T-cell (primary cell): Measurements from ENCODE around the gene RFX3. TPM values are rescaled to one million over a fixed set of nuclear protein-coding genes. Genes with fewer than 3 reads are reported as not detected.

Experiments
- ATAC-seq, 4 experiments: fragments of 200-7000 bp in 3 of 4; fragments of 150-1000 bp in 1 of 4; cut with Tn5 transposase; replicated peaks in 1 of 4; 1 replicate in 3 of 4; 2 replicates in 1 of 4; pipeline ENCODE4 v1.10.0; 2021; ENCODE audit warnings: moderate library complexity in 3 of 4, mild to moderate bottlenecking in 2 of 4, moderate number of reproducible peaks in 1 of 4
- CTCF ChIA-PET, 2 donors: fragments of 300-600 bp; sonication (Branson Sonifier 250); formaldehyde crosslinking; loops; one replicate each; lab custom pipeline; 2022; ENCODE audit warnings: antibody characterized with exemption in 2 of 2; lab: Charles Lee
- POLR2A ChIA-PET, 2 donors: fragments of 300-600 bp; sonication (Branson Sonifier 250); formaldehyde crosslinking; loops; one replicate each; lab custom pipeline; 2022; ENCODE audit warnings: antibody characterized with exemption in 2 of 2; lab: Charles Lee
- DNase-seq, 35 experiments: peaks; one replicate each; pipeline versions ENCODE4 v3.0.0 to v3.0.0-alpha.2; 2013 to 2023
- H3K27ac ChIP-seq: one replicate; pipeline ENCODE4 v1.5.1; 2013; ENCODE audit warnings: low read length
- H3K27me3 ChIP-seq, 2 experiments: replicated peaks in 1 of 2; 1 replicate in 1 of 2; 2 replicates in 1 of 2; pipeline versions ENCODE4 v1.6.1 to v1.7.0; 2013; ENCODE audit warnings: low read length in 1 of 2, mixed read lengths in 1 of 2; ENCODE audit not compliant: control insufficient read depth in 2 of 2, insufficient read depth in 2 of 2; ENCODE audit errors: extremely low read depth in 1 of 2
- H3K36me3 ChIP-seq, 2 donors: 1 replicate in 1 of 2; 2 replicates in 1 of 2; pipeline versions ENCODE4 v1.6.1 to v1.7.0; 2013; ENCODE audit warnings: low read length in 1 of 2; ENCODE audit not compliant: control insufficient read depth in 2 of 2, insufficient read depth in 1 of 2; ENCODE audit errors: extremely low read depth in 1 of 2
- H3K4me1 ChIP-seq, 2 experiments: 1 replicate in 1 of 2; 2 replicates in 1 of 2; pipeline versions ENCODE4 v1.6.1 to v1.7.0; 2013; ENCODE audit warnings: low read length in 2 of 2, mixed read lengths in 1 of 2; ENCODE audit not compliant: insufficient read depth in 2 of 2, control insufficient read depth in 1 of 2; ENCODE audit errors: extremely low read depth in 1 of 2
- H3K4me3 ChIP-seq, 2 donors: 1 replicate in 1 of 2; 2 replicates in 1 of 2; pipeline versions ENCODE4 v1.5.1 to v1.7.0; 2013; ENCODE audit warnings: mild to moderate bottlenecking in 2 of 2, low read length in 1 of 2, moderate library complexity in 1 of 2; ENCODE audit not compliant: control insufficient read depth in 1 of 2; ENCODE audit errors: extremely low read depth in 1 of 2
- H3K9me3 ChIP-seq: 2 replicates; pipeline ENCODE4 v1.7.0; 2013
- H3K27ac Mint-ChIP-seq, 2 donors: one replicate each; pipeline ENCODE4 v1.8.0; 2020 to 2021; ENCODE audit warnings: mild to moderate bottlenecking in 2 of 2, mixed read lengths in 2 of 2
- H3K27me3 Mint-ChIP-seq, 2 donors: one replicate each; pipeline ENCODE4 v1.8.0; 2021 to 2022; ENCODE audit warnings: mixed read lengths in 2 of 2
- H3K36me3 Mint-ChIP-seq: one replicate; pipeline ENCODE4 v1.8.0; 2021; ENCODE audit warnings: mixed read lengths
- H3K4me1 Mint-ChIP-seq, 3 donors: one replicate each; pipeline ENCODE4 v1.8.0; 2020 to 2022; ENCODE audit warnings: mixed read lengths in 3 of 3, mild to moderate bottlenecking in 1 of 3
- H3K4me3 Mint-ChIP-seq, 3 donors: one replicate each; pipeline ENCODE4 v1.8.0; 2020 to 2022; ENCODE audit warnings: mild to moderate bottlenecking in 3 of 3, mixed read lengths in 3 of 3, moderate library complexity in 3 of 3
- H3K9me3 Mint-ChIP-seq, 3 donors: one replicate each; pipeline ENCODE4 v1.8.0; 2020 to 2022; ENCODE audit warnings: mixed read lengths in 3 of 3
- WGBS: methylation state at CpG from one replicate; pipeline ENCODE4 v1.1.5; 2013; ENCODE audit warnings: missing lambda C conversion rate; ENCODE audit not compliant: insufficient coverage; 5-methylcytosine and 5-hydroxymethylcytosine counted together
- total RNA-seq, 35 experiments: library from RNA in 6 of 35; stranded (reverse) in 6 of 35; fragments of 120-200 nt in 1 of 35; gene quantifications; one replicate each; pipeline versions ENCODE4 v1.2.1 to v1.2.4 and lab custom pipeline; 2013 to 2026

RFX3 gene
- total RNA-seq, 5 donors from 2014 or later (not counting 1 experiment from before 2014, with no cell fraction given) = 16.3 to 32.2 (median 20.5) TPM

- no peak overlapping the region for H3K27ac ChIP-seq
- Mint-ChIP-seq H3K27ac (no peak overlapping the region), H3K4me3 (no peak overlapping the region), H3K27me3 (no peaks in the 10 kb centered on the region), H3K36me3 (peaks cover 54% of the 10 kb centered on the region), H3K4me1 (no peaks in the 10 kb centered on the region), H3K9me3 (no peaks in the 10 kb centered on the region)
- H3K9me3 ChIP-seq = no peaks in the 10 kb centered on the region
- H3K4me3 ChIP-seq = no peak overlapping the region
- POLR2A ChIA-PET = no interaction called here
- no peak for DNase-seq
- WGBS = 98% methylated on average over 6 of the region's 10 CpGs
- no peak for ATAC-seq
- CTCF ChIA-PET = no interaction called here
- H3K27me3 ChIP-seq = no peaks in the 10 kb centered on the region
- H3K36me3 ChIP-seq = peaks cover 0 to 24% of the 10 kb centered on the region in 2 donors
- H3K4me1 ChIP-seq = no peaks in the 10 kb centered on the region
Measured at GRCh38 chr9:3262826-3263529, 262.8 kb downstream of the RFX3 start.

GRCh38 chr9:3261484-3261883 is 264.3 kb downstream of the RFX3 start:
- Histone ChIP-seq H3K36me3 (peaks cover 0 to 27% of the 10 kb centered on the region in 2 donors), H3K27me3 (no peaks in the 10 kb centered on the region), H3K4me3 (no peak overlapping the region), H3K27ac (no peak overlapping the region), H3K4me1 (no peaks in the 10 kb centered on the region), H3K9me3 (no peaks in the 10 kb centered on the region)
- DNase-seq (no peak), ATAC-seq (no peak)
- CTCF ChIA-PET = no interaction called here
- H3K36me3 Mint-ChIP-seq = peaks cover 61% of the 10 kb centered on the region
- H3K4me1 Mint-ChIP-seq = no peaks in the 10 kb centered on the region
- POLR2A ChIA-PET = no interaction called here
- no peaks in the 10 kb centered on the region for H3K27me3 Mint-ChIP-seq
- no CpG with 5 or more reads among the region's 5 CpGs for whole genome bisulfite sequencing
- no peak overlapping the region for H3K27ac Mint-ChIP-seq
- H3K4me3 Mint-ChIP-seq = no peak overlapping the region
- no peaks in the 10 kb centered on the region for H3K9me3 Mint-ChIP-seq

GRCh38 chr9:3256571-3257330 is 269.1 kb downstream of the RFX3 start:
- WGBS = 100% methylated on average over 2 of the region's 3 CpGs
- Histone ChIP-seq H3K36me3 (peaks cover 0 to 34% of the 10 kb centered on the region in 2 donors), H3K27ac (no peak overlapping the region), H3K4me1 (no peaks in the 10 kb centered on the region), H3K9me3 (no peaks in the 10 kb centered on the region), H3K4me3 (no peak overlapping the region), H3K27me3 (no peaks in the 10 kb centered on the region)
- Mint-ChIP-seq H3K27me3 (no peaks in the 10 kb centered on the region), H3K4me1 (no peaks in the 10 kb centered on the region), H3K4me3 (no peak overlapping the region), H3K36me3 (peaks cover 66% of the 10 kb centered on the region), H3K27ac (no peak overlapping the region), H3K9me3 (no peaks in the 10 kb centered on the region)
- POLR2A ChIA-PET = no interaction called here
- DNase-seq (no peak), ATAC-seq (no peak)
- CTCF ChIA-PET = no interaction called here

- H3K9me3 Mint-ChIP-seq = no peaks in the 10 kb centered on the region
- peaks cover 0 to 31% of the 10 kb centered on the region in 2 donors for H3K36me3 ChIP-seq
- ATAC-seq = no peak
- no peaks in the 10 kb centered on the region for H3K27me3 ChIP-seq
- H3K9me3 ChIP-seq = no peaks in the 10 kb centered on the region
- no peaks in the 10 kb centered on the region for H3K4me1 ChIP-seq
- no peak overlapping the region for H3K27ac Mint-ChIP-seq
- no peak overlapping the region for H3K4me3 ChIP-seq
- H3K27me3 Mint-ChIP-seq = no peaks in the 10 kb centered on the region
- no peak for DNase-seq
- no CpG with 5 or more reads among the region's 2 CpGs for WGBS
- no peak overlapping the region for H3K4me3 Mint-ChIP-seq
- H3K27ac ChIP-seq = no peak overlapping the region
- peaks cover 58% of the 10 kb centered on the region for H3K36me3 Mint-ChIP-seq
- ChIA-PET CTCF (interaction anchor here in 1 of 2 donors (2.1 kb wide), 1 partner anchor 10 kb away, joined by 8 read pairs; no protein-coding TSS in a partner anchor), POLR2A (no interaction called here)
- no peaks in the 10 kb centered on the region for H3K4me1 Mint-ChIP-seq
Measured at GRCh38 chr9:3251309-3251708, 274.5 kb downstream of the RFX3 start.

- Histone ChIP-seq H3K27me3 (no peaks in the 10 kb centered on the region), H3K4me3 (no peak overlapping the region), H3K4me1 (no peaks in the 10 kb centered on the region), H3K36me3 (peaks cover 0 to 32% of the 10 kb centered on the region in 2 donors), H3K27ac (no peak overlapping the region), H3K9me3 (no peaks in the 10 kb centered on the region)
- H3K27ac Mint-ChIP-seq = no peak overlapping the region
- no peak overlapping the region for H3K4me3 Mint-ChIP-seq
- no peak for DNase-seq
- H3K9me3 Mint-ChIP-seq = no peaks in the 10 kb centered on the region
- POLR2A ChIA-PET = no interaction called here
- no peak for ATAC-seq
- no peaks in the 10 kb centered on the region for H3K27me3 Mint-ChIP-seq
- no peaks in the 10 kb centered on the region for H3K4me1 Mint-ChIP-seq
- no CpG with 5 or more reads among the region's 4 CpGs for WGBS
- peaks cover 60% of the 10 kb centered on the region for H3K36me3 Mint-ChIP-seq
- CTCF ChIA-PET = interaction anchor here (0.9 to 2.1 kb wide), 2 partner anchors 10 to 190 kb away, joined by 4 to 8 read pairs; no protein-coding TSS in a partner anchor
Measured at GRCh38 chr9:3250741-3251140, 275.1 kb downstream of the RFX3 start.

GRCh38 chr9:3247211-3247610 is 278.6 kb downstream of the RFX3 start:
- Mint-ChIP-seq H3K27me3 (no peaks in the 10 kb centered on the region), H3K36me3 (peaks cover 47% of the 10 kb centered on the region), H3K4me3 (no peak overlapping the region), H3K9me3 (no peaks in the 10 kb centered on the region), H3K4me1 (no peaks in the 10 kb centered on the region), H3K27ac (no peak overlapping the region)
- peaks cover 0 to 12% of the 10 kb centered on the region in 2 donors for H3K36me3 ChIP-seq
- H3K9me3 ChIP-seq = no peaks in the 10 kb centered on the region
- H3K4me1 ChIP-seq = no peaks in the 10 kb centered on the region
- ChIA-PET CTCF (no interaction called here), POLR2A (interaction anchor here in 1 of 2 donors (0.5 kb wide), 1 partner anchor 281 kb away, joined by 7 read pairs; no protein-coding TSS in a partner anchor)
- H3K4me3 ChIP-seq = no peak overlapping the region
- DNase-seq (no peak), ATAC-seq (no peak)
- H3K27me3 ChIP-seq = no peaks in the 10 kb centered on the region
- 100% methylated on average over 1 of the region's 3 CpGs for WGBS
- H3K27ac ChIP-seq = no peak overlapping the region
